H9 (cell line): ENCODE results near the gene SIGLEC1. TPM values are rescaled to one million over a fixed set of nuclear protein-coding genes. Genes with fewer than 3 reads are reported as not detected.

ENCODE experiments used
- DNase-seq: peaks from one replicate; pipeline ENCODE4 v3.0.0-alpha.2; 2017
- H2AFZ ChIP-seq: one replicate; pipeline ENCODE4 v1.6.1; 2013; ENCODE audit warnings: mild to moderate bottlenecking, low read length, control low read depth, moderate library complexity
- H2AK5ac ChIP-seq: 2 replicates; pipeline ENCODE4 v1.6.1; 2013; ENCODE audit warnings: low read length, control low read depth, mixed read lengths; ENCODE audit not compliant: insufficient read length
- H2BK120ac ChIP-seq: one replicate; pipeline ENCODE4 v1.6.1; 2013; ENCODE audit warnings: low read depth, mild to moderate bottlenecking, low read length, control low read depth, inconsistent platforms; ENCODE audit not compliant: poor library complexity, severe bottlenecking
- H2BK12ac ChIP-seq: 2 replicates; pipeline ENCODE4 v1.6.1; 2013; ENCODE audit warnings: low read length, control low read depth, mixed read lengths, low read depth; ENCODE audit not compliant: insufficient read length
- H2BK15ac ChIP-seq: 2 replicates; pipeline ENCODE4 v1.6.1; 2013; ENCODE audit warnings: low read depth, low read length, control low read depth
- H2BK20ac ChIP-seq: one replicate; pipeline ENCODE4 v1.6.1; 2013; ENCODE audit warnings: low read depth, mild to moderate bottlenecking, low read length, control low read depth, inconsistent platforms; ENCODE audit not compliant: poor library complexity, severe bottlenecking
- H2BK5ac ChIP-seq: 2 replicates; pipeline ENCODE4 v1.6.1; 2013; ENCODE audit warnings: low read length, control low read depth, mixed read lengths; ENCODE audit not compliant: insufficient read length
- H3K14ac ChIP-seq: 2 replicates; pipeline ENCODE4 v1.6.1; 2013; ENCODE audit warnings: low read length, control low read depth; ENCODE audit not compliant: insufficient read depth
- H3K18ac ChIP-seq: 2 replicates; pipeline ENCODE4 v1.6.1; 2013; ENCODE audit warnings: low read depth, mild to moderate bottlenecking, mixed read lengths, low read length, control low read depth; ENCODE audit not compliant: insufficient read length
- H3K23ac ChIP-seq: 2 replicates; pipeline ENCODE4 v1.6.1; 2013; ENCODE audit warnings: low read length, control low read depth, mixed read lengths, low read depth; ENCODE audit not compliant: insufficient read length
- H3K23me2 ChIP-seq: 2 replicates; pipeline ENCODE4 v1.6.1; 2013; ENCODE audit warnings: low read depth, mild to moderate bottlenecking, mixed read lengths, low read length, control low read depth; ENCODE audit not compliant: insufficient read length, poor library complexity, severe bottlenecking
- H3K27ac ChIP-seq: 2 replicates; pipeline ENCODE4 v1.5.1; 2013; ENCODE audit warnings: low read length, control low read depth, mixed read lengths, low read depth; ENCODE audit not compliant: insufficient read length
- H3K27me3 ChIP-seq: 2 replicates; pipeline ENCODE4 v1.6.1; 2013; ENCODE audit warnings: low read length, control low read depth, inconsistent platforms; ENCODE audit not compliant: insufficient read depth
- H3K4ac ChIP-seq: 2 replicates; pipeline ENCODE4 v1.6.1; 2013; ENCODE audit warnings: low read depth, mild to moderate bottlenecking, control low read depth, inconsistent platforms, low read length, moderate library complexity
- H3K4me1 ChIP-seq: 2 replicates; pipeline ENCODE4 v1.6.1; 2013; ENCODE audit warnings: low read length, control low read depth, inconsistent platforms; ENCODE audit not compliant: insufficient read depth
- H3K4me2 ChIP-seq: 2 replicates; pipeline ENCODE4 v1.6.1; 2013; ENCODE audit warnings: low read length, control low read depth, mixed read lengths; ENCODE audit not compliant: insufficient read length, insufficient read depth
- H3K56ac ChIP-seq: 2 replicates; pipeline ENCODE4 v1.6.1; 2013; ENCODE audit warnings: low read depth, mild to moderate bottlenecking, mixed read lengths, low read length, control low read depth; ENCODE audit not compliant: insufficient read length
- H3K79me1 ChIP-seq: 2 replicates; pipeline ENCODE4 v1.6.1; 2013; ENCODE audit warnings: low read depth, mild to moderate bottlenecking, moderate library complexity, low read length, control low read depth, inconsistent platforms; ENCODE audit not compliant: insufficient read depth, poor library complexity, severe bottlenecking
- H3K79me2 ChIP-seq: 2 replicates; pipeline ENCODE4 v1.6.1; 2013; ENCODE audit warnings: low read length, control low read depth, inconsistent platforms; ENCODE audit not compliant: insufficient read depth
- H3K9ac ChIP-seq: 2 replicates; pipeline ENCODE4 v1.6.1; 2013; ENCODE audit warnings: low read length, control low read depth, mixed read lengths; ENCODE audit not compliant: insufficient read length; ENCODE audit errors: extremely low read depth
- H3K9me3 ChIP-seq: one replicate; pipeline ENCODE4 v1.6.1; 2013; ENCODE audit warnings: low read depth, low read length, inconsistent platforms; ENCODE audit not compliant: control insufficient read depth
- H3T11ph ChIP-seq: one replicate; pipeline ENCODE4 v1.6.1; 2013; ENCODE audit warnings: mild to moderate bottlenecking, low read length, control low read depth, inconsistent platforms
- H4K20me1 ChIP-seq: one replicate; pipeline ENCODE4 v1.6.1; 2013; ENCODE audit not compliant: control insufficient read depth, insufficient read length, insufficient read depth
- H4K5ac ChIP-seq: 2 replicates; pipeline ENCODE4 v1.6.1; 2013; ENCODE audit warnings: low read depth, mild to moderate bottlenecking, mixed read lengths, low read length, control low read depth; ENCODE audit not compliant: insufficient read length
- H4K8ac ChIP-seq: replicated peaks from 2 replicates; pipeline ENCODE4 v1.6.1; 2013; ENCODE audit warnings: low read length, control low read depth, mixed read lengths, low read depth; ENCODE audit not compliant: insufficient read length
- H4K91ac ChIP-seq: 2 replicates; pipeline ENCODE4 v1.6.1; 2013; ENCODE audit warnings: low read depth, mild to moderate bottlenecking, moderate library complexity, mixed read lengths, low read length, control low read depth; ENCODE audit not compliant: insufficient read length
- H3K27ac Mint-ChIP-seq, 3 experiments: 2 replicates in 2 of 3; 3 replicates in 1 of 3; pipeline ENCODE4 v1.8.0; 2020 to 2021; ENCODE audit warnings: mixed read lengths in 3 of 3, mild to moderate bottlenecking in 1 of 3, moderate library complexity in 1 of 3
- H3K27me3 Mint-ChIP-seq: 2 replicates; pipeline ENCODE4 v1.8.0; 2021; ENCODE audit warnings: low read depth, mild to moderate bottlenecking, moderate library complexity, mixed read lengths
- H3K36me3 Mint-ChIP-seq, 3 experiments: 2 replicates in 2 of 3; 3 replicates in 1 of 3; pipeline ENCODE4 v1.8.0; 2020 to 2021; ENCODE audit warnings: low read depth in 3 of 3, mixed read lengths in 3 of 3; ENCODE audit not compliant: insufficient read depth in 1 of 3
- H3K4me1 Mint-ChIP-seq, 2 experiments: 2 replicates each; pipeline ENCODE4 v1.8.0; 2020; ENCODE audit warnings: mixed read lengths in 2 of 2
- H3K4me3 Mint-ChIP-seq, 2 experiments: 2 replicates in 1 of 2; 3 replicates in 1 of 2; pipeline ENCODE4 v1.8.0; 2020 to 2021; ENCODE audit warnings: mild to moderate bottlenecking in 2 of 2, mixed read lengths in 2 of 2, moderate library complexity in 1 of 2
- H3K9me3 Mint-ChIP-seq, 2 experiments: 2 replicates in 1 of 2; 3 replicates in 1 of 2; pipeline ENCODE4 v1.8.0; 2020; ENCODE audit warnings: mild to moderate bottlenecking in 2 of 2, mixed read lengths in 2 of 2, moderate library complexity in 1 of 2
- CTCF ChIP-seq: fragments of 200-600 bp; sonication (generic); conservative IDR thresholded peaks from 3 replicates; pipeline ENCODE4 v1.8.0; 2021; ENCODE audit warnings: antibody characterized with exemption, mild to moderate bottlenecking
- WGBS: extraction: QIAGEN DNeasy Blood & Tissue Kit; methylation state at CpG from one replicate; pipeline ENCODE4 v1.1.7; 2013; ENCODE audit warnings: missing lambda C conversion rate, low lambda C conversion rate, mixed read lengths; ENCODE audit not compliant: insufficient read length; ENCODE audit errors: extremely low coverage; 5-methylcytosine and 5-hydroxymethylcytosine counted together
- total RNA-seq: library from RNA; stranded (reverse); gene quantifications from 2 replicates; pipeline ENCODE4 v1.2.1, GENCODE V29; 2021

The SIGLEC1 gene
- total RNA-seq, 1 experiment from 2014 or later = not detected

GRCh38 chr20:3691897-3692296 is 20.5 kb downstream of the SIGLEC1 start:
- no peak overlapping the region for H2AFZ ChIP-seq
- H2BK20ac ChIP-seq = no peak overlapping the region
- Mint-ChIP-seq H3K27me3 (peaks cover 7% of the 10 kb centered on the region), H3K9me3 (peaks cover 3% of the 10 kb centered on the region in 2 experiments; a peak in 3 of 5 replicates), H3K27ac (no peak overlapping the region), H3K4me3 (no peak overlapping the region), H3K36me3 (no peaks in the 10 kb centered on the region; a peak in 1 of 7 replicates), H3K4me1 (peaks cover 2 to 7% of the 10 kb centered on the region in 2 experiments; a peak in 3 of 4 replicates)
- H3K4me1 ChIP-seq = no peaks in the 10 kb centered on the region
- no peak overlapping the region for H2BK5ac ChIP-seq
- no peak overlapping the region for H4K91ac ChIP-seq
- H3K27ac ChIP-seq = no peak overlapping the region
- H3K14ac ChIP-seq = no peak overlapping the region
- H2BK15ac ChIP-seq = no peak overlapping the region
- H3K79me2 ChIP-seq = no peaks in the 10 kb centered on the region
- H3K23me2 ChIP-seq = no peaks in the 10 kb centered on the region
- H3K9me3 ChIP-seq = no peaks in the 10 kb centered on the region
- H2BK12ac ChIP-seq = no peak overlapping the region
- H2AK5ac ChIP-seq = no peak overlapping the region
- H3K9ac ChIP-seq = no peak overlapping the region
- no peak overlapping the region for H3K4me2 ChIP-seq
- no peaks in the 10 kb centered on the region for H3K79me1 ChIP-seq
- H3K56ac ChIP-seq = no peak overlapping the region
- H3K18ac ChIP-seq = no peak overlapping the region
- no peak overlapping the region for H2BK120ac ChIP-seq
- no peak for DNase-seq
- H3K23ac ChIP-seq = no peak overlapping the region
- no CpG with 5 or more reads among the region's 9 CpGs for WGBS
- no peaks in the 10 kb centered on the region for H4K20me1 ChIP-seq
- TF ChIP-seq CTCF = no peak
- no peak overlapping the region for H4K5ac ChIP-seq
- no peak overlapping the region for H3T11ph ChIP-seq
- H4K8ac ChIP-seq = no peak overlapping the region
- H3K27me3 ChIP-seq = no peaks in the 10 kb centered on the region
- no peak overlapping the region for H3K4ac ChIP-seq
